Gastroesophageal sphincter (tissue), 3 donors: Measurements from ENCODE around the gene CILP.

Source experiments
- CTCF ChIP-seq, 4 experiments: fragments of 200-600 bp in 2 of 4; fragments of 450-650 bp in 2 of 4; sonication (generic) in 1 of 4; IDR thresholded peaks; one replicate each; pipeline ENCODE4 v1.5.1; 2017 to 2019; ENCODE audit warnings: antibody characterized with exemption in 4 of 4, mild to moderate bottlenecking in 2 of 4, moderate library complexity in 2 of 4
- EP300 ChIP-seq: sonication (generic); formaldehyde crosslinking; IDR thresholded peaks from one replicate; pipeline ENCODE4 v1.6.1; 2017; ENCODE audit warnings: antibody characterized with exemption, mild to moderate bottlenecking
- POLR2A ChIP-seq, 2 donors: fragments of 450-650 bp; IDR thresholded peaks; one replicate each; pipeline ENCODE4 v1.6.1; 2017; ENCODE audit warnings: antibody characterized with exemption in 2 of 2, mild to moderate bottlenecking in 2 of 2, moderate library complexity in 1 of 2

DNA sequence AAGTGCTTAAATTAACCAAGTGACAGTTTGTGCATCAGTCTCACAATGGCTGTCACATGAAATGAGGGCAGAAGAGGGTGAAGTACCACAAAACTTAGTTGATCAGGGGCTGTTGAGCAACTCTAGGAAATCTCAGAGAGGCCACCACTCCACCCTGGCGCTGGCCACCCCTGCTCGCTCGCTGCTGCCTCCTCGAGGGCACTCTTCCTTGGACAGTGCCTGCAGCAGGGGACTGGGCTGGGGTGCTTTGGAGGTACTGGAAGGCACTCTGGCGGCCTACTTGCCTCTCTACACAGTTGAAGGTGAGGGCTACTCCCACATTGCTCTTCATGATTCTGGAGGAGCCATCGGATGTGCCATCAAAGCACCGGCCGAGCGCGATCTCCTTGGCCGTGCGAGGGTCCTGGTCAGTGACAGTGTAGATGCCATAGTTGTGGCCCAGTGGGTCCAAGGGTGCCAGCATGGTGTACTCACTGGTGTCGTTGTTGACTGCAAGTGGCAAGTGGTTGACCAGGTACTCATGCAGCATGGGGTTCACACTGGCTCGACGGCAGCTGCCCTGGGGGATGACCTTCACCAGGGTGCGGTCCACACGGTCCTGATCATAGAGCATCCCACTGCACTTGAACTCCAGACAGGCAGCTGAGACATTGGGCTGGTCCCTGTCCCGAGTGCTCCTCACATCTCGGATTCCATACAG lies 14.5 kb downstream of the CILP start:
- TF ChIP-seq CTCF (IDR thresholded peaks at IDR 0.05) = no peak
- no peak for TF ChIP-seq POLR2A (IDR thresholded peaks at IDR 0.05)
- no peak for TF ChIP-seq EP300
